Gastroesophageal sphincter (tissue), 4 donors: Measurements from ENCODE around the gene PYM1. TPM values are rescaled to one million over a fixed set of nuclear protein-coding genes. Genes with fewer than 3 reads are reported as not detected.
A peak's percentile ranks its signal among the peaks of the same experiment; 100 is the strongest.

Source experiments
- ATAC-seq: fragments of 150-250 bp; one replicate; pipeline ENCODE4 v1.9.1; 2016; ENCODE audit warnings: mild to moderate bottlenecking, moderate library complexity
- H3K27ac ChIP-seq, 4 donors: fragments of 200-600 bp; sonication (generic) in 3 of 4; 1 replicate in 3 of 4; 2 replicates in 1 of 4; pipeline ENCODE4 v1.5.1; 2016 to 2019
- H3K27me3 ChIP-seq: fragments of 200-600 bp; sonication (generic); one replicate; pipeline ENCODE4 v1.5.1; 2019
- H3K36me3 ChIP-seq, 2 donors: fragments of 200-600 bp; sonication (generic); one replicate each; pipeline ENCODE4 v1.5.1; 2019; ENCODE audit warnings: control low read depth in 1 of 2
- H3K4me1 ChIP-seq, 3 donors: fragments of 200-600 bp; sonication (generic); 1 replicate in 2 of 3; 2 replicates in 1 of 3; pipeline ENCODE4 v1.5.1; 2016 to 2019; ENCODE audit warnings: control low read depth in 2 of 3
- H3K4me3 ChIP-seq, 2 donors: fragments of 200-600 bp; sonication (generic); one replicate each; pipeline ENCODE4 v1.5.1; 2019; ENCODE audit warnings: mild to moderate bottlenecking in 1 of 2, moderate library complexity in 1 of 2
- H3K9me3 ChIP-seq, 3 donors: fragments of 200-600 bp; sonication (generic); one replicate each; pipeline ENCODE4 v1.5.1; 2017 to 2019; ENCODE audit warnings: control low read depth in 2 of 3
- EP300 ChIP-seq: sonication (generic); formaldehyde crosslinking; IDR thresholded peaks from one replicate; pipeline ENCODE4 v1.6.1; 2017; ENCODE audit warnings: antibody characterized with exemption, mild to moderate bottlenecking
- POLR2A ChIP-seq, 2 donors: fragments of 450-650 bp; IDR thresholded peaks; one replicate each; pipeline ENCODE4 v1.6.1; 2017; ENCODE audit warnings: antibody characterized with exemption in 2 of 2, mild to moderate bottlenecking in 2 of 2, moderate library complexity in 1 of 2
- POLR2AphosphoS5 ChIP-seq: sonication (generic); formaldehyde crosslinking; IDR thresholded peaks from one replicate; pipeline ENCODE4 v1.6.1; 2017; ENCODE audit warnings: antibody characterized with exemption
- WGBS, 2 donors: methylation state at CpG; one replicate each; pipeline ENCODE4 v1.1.5; 2018; ENCODE audit warnings: low coverage in 1 of 2; 5-methylcytosine and 5-hydroxymethylcytosine counted together
- total RNA-seq, 4 donors: library from RNA; depleted of rRNA; stranded (reverse); fragments of >200 nt; gene quantifications; one replicate each; pipeline ENCODE4 v1.1.0, GENCODE V29; 2016
- TF ChIP-seq, protein P1 (sequence below), 4 experiments: fragments of 200-600 bp in 2 of 4; fragments of 450-650 bp in 2 of 4; sonication (generic) in 1 of 4; IDR thresholded peaks; one replicate each; pipeline ENCODE4 v1.5.1; 2017 to 2019; ENCODE audit warnings: antibody characterized with exemption in 4 of 4, mild to moderate bottlenecking in 2 of 4, moderate library complexity in 2 of 4

Gene PYM1
- total RNA-seq, 4 donors from 2014 or later, result 20.8 to 30.2 (median 26.8) TPM

- peak overlapping the region in 3 of 4 donors; percentile 48 to 70 (median 60) for H3K27ac ChIP-seq
- peaks cover 0 to 64% of the 10 kb centered on the region in 2 donors for H3K36me3 ChIP-seq
- peak overlapping the region in 1 of 2 donors; percentile 21 for H3K4me3 ChIP-seq
- H3K27me3 ChIP-seq, result no peaks in the 10 kb centered on the region
- WGBS, 2 donors, result 12 to 23% methylated on average over 5 to 10 of the region's 18 CpGs
- H3K4me1 ChIP-seq, result peaks cover 0 to 18% (median 8%) of the 10 kb centered on the region in 3 donors
- peak; percentile 35 for TF ChIP-seq POLR2AphosphoS5
- TF ChIP-seq, protein P1, sequence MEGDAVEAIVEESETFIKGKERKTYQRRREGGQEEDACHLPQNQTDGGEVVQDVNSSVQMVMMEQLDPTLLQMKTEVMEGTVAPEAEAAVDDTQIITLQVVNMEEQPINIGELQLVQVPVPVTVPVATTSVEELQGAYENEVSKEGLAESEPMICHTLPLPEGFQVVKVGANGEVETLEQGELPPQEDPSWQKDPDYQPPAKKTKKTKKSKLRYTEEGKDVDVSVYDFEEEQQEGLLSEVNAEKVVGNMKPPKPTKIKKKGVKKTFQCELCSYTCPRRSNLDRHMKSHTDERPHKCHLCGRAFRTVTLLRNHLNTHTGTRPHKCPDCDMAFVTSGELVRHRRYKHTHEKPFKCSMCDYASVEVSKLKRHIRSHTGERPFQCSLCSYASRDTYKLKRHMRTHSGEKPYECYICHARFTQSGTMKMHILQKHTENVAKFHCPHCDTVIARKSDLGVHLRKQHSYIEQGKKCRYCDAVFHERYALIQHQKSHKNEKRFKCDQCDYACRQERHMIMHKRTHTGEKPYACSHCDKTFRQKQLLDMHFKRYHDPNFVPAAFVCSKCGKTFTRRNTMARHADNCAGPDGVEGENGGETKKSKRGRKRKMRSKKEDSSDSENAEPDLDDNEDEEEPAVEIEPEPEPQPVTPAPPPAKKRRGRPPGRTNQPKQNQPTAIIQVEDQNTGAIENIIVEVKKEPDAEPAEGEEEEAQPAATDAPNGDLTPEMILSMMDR (IDR thresholded peaks at IDR 0.05), result peak; percentile 76 to 91 (median 82)
- no peak for TF ChIP-seq EP300
- TF ChIP-seq POLR2A (IDR thresholded peaks at IDR 0.05), result no peak
- peak; percentile 94 for ATAC-seq
- H3K9me3 ChIP-seq, result no peaks in the 10 kb centered on the region
These were observed 12.5 kb upstream of the PYM1 start for GRCh38 chr12:55940065-55940732.

DNA sequence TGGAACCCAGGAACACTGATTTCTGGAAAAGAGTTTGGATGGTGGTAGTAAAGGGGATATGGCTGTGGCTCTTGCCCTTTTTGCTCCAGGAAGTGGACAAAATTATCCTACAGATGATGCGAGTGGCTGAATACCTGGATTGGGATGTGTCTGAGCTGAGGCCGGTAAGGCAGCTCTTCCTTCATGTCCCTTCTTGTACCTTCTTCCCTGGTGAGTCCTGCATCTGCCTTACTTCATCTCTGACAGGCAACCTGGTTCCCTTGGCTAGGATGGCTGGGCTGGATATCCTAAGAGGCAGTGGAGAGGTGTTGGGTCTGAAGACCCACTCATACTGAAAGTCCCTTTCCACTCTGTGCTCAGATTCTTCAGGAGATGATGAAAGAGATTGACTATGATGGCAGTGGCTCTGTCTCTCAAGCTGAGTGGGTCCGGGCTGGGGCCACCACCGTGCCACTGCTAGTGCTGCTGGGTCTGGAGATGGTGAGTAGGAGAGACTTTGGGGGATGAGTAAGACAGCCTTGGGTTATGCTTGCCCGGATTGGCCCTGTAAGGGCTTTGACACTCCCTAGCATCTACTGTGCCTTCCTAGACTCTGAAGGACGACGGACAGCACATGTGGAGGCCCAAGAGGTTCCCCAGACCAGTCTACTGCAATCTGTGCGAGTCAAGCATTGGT lies 11.3 kb upstream of the PYM1 start:
- Histone ChIP-seq H3K9me3 (no peaks in the 10 kb centered on the region), H3K4me1 (peaks cover 0 to 30% (median 8%) of the 10 kb centered on the region in 3 donors), H3K4me3 (no peak overlapping the region), H3K36me3 (peaks cover 0 to 52% of the 10 kb centered on the region in 2 donors), H3K27me3 (no peaks in the 10 kb centered on the region), H3K27ac (no peak overlapping the region)
- no peak for TF ChIP-seq EP300
- no peak for TF ChIP-seq POLR2A (IDR thresholded peaks at IDR 0.05)
- no peak for TF ChIP-seq POLR2AphosphoS5
- TF ChIP-seq, protein P1 (IDR thresholded peaks at IDR 0.05), result no peak
- WGBS, 2 donors, result 60 to 93% methylated on average over 1 to 2 of the region's 8 CpGs
- no peak for ATAC-seq

GRCh38 chr12:55937981-55938380 lies 10.3 kb upstream of the PYM1 start:
- peaks cover 0 to 39% (median 14%) of the 10 kb centered on the region in 3 donors for H3K4me1 ChIP-seq
- no peak for ATAC-seq
- H3K36me3 ChIP-seq, result peaks cover 0 to 44% of the 10 kb centered on the region in 2 donors
- no peaks in the 10 kb centered on the region for H3K27me3 ChIP-seq
- no peak overlapping the region for H3K27ac ChIP-seq
- WGBS, 2 donors, result 57 to 79% methylated on average over 1 to 2 of the region's 2 CpGs
- no peak overlapping the region for H3K4me3 ChIP-seq
- TF ChIP-seq, protein P1 (IDR thresholded peaks at IDR 0.05), result no peak
- TF ChIP-seq POLR2AphosphoS5 (no peak), POLR2A (IDR thresholded peaks at IDR 0.05) (no peak), EP300 (no peak)
- H3K9me3 ChIP-seq, result no peaks in the 10 kb centered on the region

GRCh38 chr12:55935738-55936151 lies 8.1 kb upstream of the PYM1 start:
- 40% methylated on average over 12 of the region's 26 CpGs; no CpG with 5 or more reads in 1 of the 2 donors for WGBS, 2 donors
- Histone ChIP-seq H3K4me1 (peaks cover 3 to 55% (median 28%) of the 10 kb centered on the region in 3 donors), H3K36me3 (peaks cover 0 to 22% of the 10 kb centered on the region in 2 donors), H3K27me3 (no peaks in the 10 kb centered on the region), H3K9me3 (no peaks in the 10 kb centered on the region), H3K27ac (peak overlapping the region in 3 of 4 donors; percentile 15 to 77 (median 63)), H3K4me3 (peak overlapping the region in 1 of 2 donors; percentile 35)
- TF ChIP-seq POLR2A (IDR thresholded peaks at IDR 0.05), result no peak
- TF ChIP-seq, protein P1 (IDR thresholded peaks at IDR 0.05), result peak in 1 of 4 experiments; percentile 24
- ATAC-seq, result peak; percentile 15
